Activated CD8-positive, alpha-beta memory T cell treated with anti-CD3 and anti-CD28 coated beads, Interleukin-2, amount 50 U/mL, for 1 hour (primary cell): ENCODE results near the gene PGAP6.
"Not testable (repeated sequence)": the region's sequence is repeated elsewhere in the genome, so short reads cannot be mapped to it uniquely, and the experiment has no call there.

Experiments used
- DNase-seq: peaks from one replicate; pipeline ENCODE4 v3.0.0-alpha.2; 2020; ENCODE audit errors: extremely low read depth

The PGAP6 gene

GRCh38 chr16:379183-379960 is 2.4 kb downstream of the PGAP6 start:
- no peak for DNase-seq

GRCh38 chr16:378821-379182 is 3.0 kb downstream of the PGAP6 start:
- no peak for DNase-seq

- not testable (repeated sequence) for DNase-seq
These were observed 3.5 kb downstream of the PGAP6 start for GRCh38 chr16:378113-378820.

- no peak for DNase-seq
These were observed 4.3 kb downstream of the PGAP6 start for GRCh38 chr16:377419-377951.

- no peak for DNase-seq
These were observed 4.9 kb downstream of the PGAP6 start for GRCh38 chr16:376817-377418.

GRCh38 chr16:375927-376816 is 5.6 kb downstream of the PGAP6 start:
- DNase-seq = no peak

- no peak for DNase-seq
These were observed 6.6 kb downstream of the PGAP6 start for GRCh38 chr16:375212-375611.

GRCh38 chr16:374616-374926 is 7.2 kb downstream of the PGAP6 start:
- no peak for DNase-seq

GRCh38 chr16:373848-374615 is 7.7 kb downstream of the PGAP6 start:
- no peak for DNase-seq

GRCh38 chr16:373020-373598 is 8.7 kb downstream of the PGAP6 start:
- DNase-seq = no peak

- DNase-seq = no peak
These were observed 9.3 kb downstream of the PGAP6 start for GRCh38 chr16:372302-372983.

GRCh38 chr16:371515-372301 is 10.1 kb downstream of the PGAP6 start:
- DNase-seq = no peak

- no peak for DNase-seq
These were observed 10.7 kb downstream of the PGAP6 start for GRCh38 chr16:370979-371514.

GRCh38 chr16:370443-370842 is 11.3 kb downstream of the PGAP6 start, which contains the start of gene MRPL28:
MRPL28 (minus strand) TSS chr16:370538; CDS start chr16:370218, 320 bp downstream.
- DNase-seq = peak; percentile 82

GRCh38 chr16:369866-370436 is 11.8 kb downstream of the PGAP6 start:
- DNase-seq = no peak

- DNase-seq = no peak
These were observed 12.4 kb downstream of the PGAP6 start for GRCh38 chr16:369275-369865.

- DNase-seq = no peak
These were observed 13.2 kb downstream of the PGAP6 start for GRCh38 chr16:368388-369158.
